GM21723 (cell line): Measurements from ENCODE around the gene CYP27C1.
"Not testable (repeated sequence)": the region's sequence is repeated elsewhere in the genome, so short reads cannot be mapped to it uniquely, and the experiment has no call there.

Experiments used
- ATAC-seq: cut with Tn5 transposase; IDR thresholded peaks from one replicate; pipeline ENCODE4 v1.9.1; 2021; ENCODE audit warnings: mild to moderate bottlenecking, moderate library complexity; ENCODE audit not compliant: unreplicated experiment

CYP27C1 gene

DNA sequence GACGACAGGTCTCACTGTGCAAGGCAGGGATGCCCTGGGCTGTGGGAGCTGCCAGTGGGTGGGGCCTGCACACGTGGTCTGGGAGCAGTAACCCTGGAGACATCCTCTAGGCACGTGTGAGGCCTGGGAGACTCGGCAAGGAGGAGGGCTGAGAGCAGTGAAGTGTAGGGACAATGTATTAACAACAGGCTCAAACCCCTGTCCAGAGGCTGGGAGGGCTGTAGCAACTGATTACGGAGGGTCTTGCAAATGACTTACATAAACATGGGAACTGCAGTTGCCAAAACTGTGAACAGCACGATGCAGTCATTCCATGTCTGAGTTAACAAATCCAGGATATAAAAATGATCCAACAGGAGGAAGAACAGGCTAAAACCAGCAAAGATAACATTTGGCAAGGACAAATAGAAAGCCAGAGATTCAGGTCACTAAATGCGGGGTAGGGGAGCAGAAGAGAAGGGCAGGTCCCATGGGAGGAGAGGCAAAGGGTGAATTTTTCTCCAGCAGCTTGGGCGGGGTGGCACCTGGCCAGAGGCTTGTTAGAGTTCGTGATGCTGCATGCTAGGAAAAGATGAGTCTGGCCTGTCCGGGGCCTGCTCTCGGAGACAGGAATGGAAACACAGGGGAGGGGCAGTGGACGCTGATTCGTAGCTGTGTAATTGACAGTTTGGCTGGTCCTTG lies 44.9 kb downstream of the CYP27C1 start:
- no peak for ATAC-seq

- no peak for ATAC-seq
Observed at GRCh38 chr2:127174640-127175039, 45.5 kb downstream of the CYP27C1 start.

GRCh38 chr2:127174136-127174535 lies 46.0 kb downstream of the CYP27C1 start:
- no peak for ATAC-seq

DNA sequence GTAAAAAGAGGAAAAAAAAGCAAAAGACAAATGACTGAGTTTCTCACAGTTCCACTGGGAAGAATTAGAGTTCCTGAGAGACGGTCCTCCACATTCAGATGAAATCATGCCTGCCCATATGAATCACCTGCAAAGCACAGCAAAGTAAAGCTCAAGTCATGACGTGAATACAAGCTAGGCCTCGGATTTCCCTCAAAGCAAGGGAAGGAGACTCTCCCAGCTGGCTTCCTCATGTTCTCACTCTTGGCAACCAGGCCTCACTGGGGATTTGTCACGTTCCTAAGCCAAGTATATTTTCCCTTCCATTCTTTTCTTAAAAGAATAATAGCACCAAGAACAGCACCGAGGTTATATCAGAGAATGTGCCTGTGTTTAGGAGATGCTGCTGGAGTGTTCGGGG lies 47.0 kb downstream of the CYP27C1 start:
- ATAC-seq, result no peak

DNA sequence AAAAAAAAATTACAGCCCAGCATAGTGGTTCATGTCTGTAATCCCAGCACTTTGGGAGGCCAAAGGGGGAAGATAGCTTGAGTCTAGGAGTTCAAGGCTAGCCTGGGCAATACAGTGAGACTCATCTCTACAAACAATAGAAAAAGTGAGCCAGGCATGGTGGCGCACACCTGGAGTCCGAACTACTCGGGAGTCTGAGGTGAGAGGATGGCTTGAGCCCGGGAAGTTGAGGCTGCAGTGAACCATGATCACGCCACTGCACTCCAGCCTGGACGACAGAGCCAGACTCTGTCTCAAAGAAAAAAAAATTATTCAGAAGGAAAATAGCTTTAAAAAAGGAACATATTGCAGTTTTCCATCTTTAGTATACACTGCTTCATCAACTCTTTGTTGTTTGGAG lies 47.8 kb downstream of the CYP27C1 start:
- ATAC-seq, result no peak

- ATAC-seq, result no peak
Observed at GRCh38 chr2:127170452-127171197, 49.5 kb downstream of the CYP27C1 start.

GRCh38 chr2:127170021-127170420 lies 50.1 kb downstream of the CYP27C1 start:
- ATAC-seq, result no peak

GRCh38 chr2:127169066-127169660 lies 50.9 kb downstream of the CYP27C1 start:
- no peak for ATAC-seq

DNA sequence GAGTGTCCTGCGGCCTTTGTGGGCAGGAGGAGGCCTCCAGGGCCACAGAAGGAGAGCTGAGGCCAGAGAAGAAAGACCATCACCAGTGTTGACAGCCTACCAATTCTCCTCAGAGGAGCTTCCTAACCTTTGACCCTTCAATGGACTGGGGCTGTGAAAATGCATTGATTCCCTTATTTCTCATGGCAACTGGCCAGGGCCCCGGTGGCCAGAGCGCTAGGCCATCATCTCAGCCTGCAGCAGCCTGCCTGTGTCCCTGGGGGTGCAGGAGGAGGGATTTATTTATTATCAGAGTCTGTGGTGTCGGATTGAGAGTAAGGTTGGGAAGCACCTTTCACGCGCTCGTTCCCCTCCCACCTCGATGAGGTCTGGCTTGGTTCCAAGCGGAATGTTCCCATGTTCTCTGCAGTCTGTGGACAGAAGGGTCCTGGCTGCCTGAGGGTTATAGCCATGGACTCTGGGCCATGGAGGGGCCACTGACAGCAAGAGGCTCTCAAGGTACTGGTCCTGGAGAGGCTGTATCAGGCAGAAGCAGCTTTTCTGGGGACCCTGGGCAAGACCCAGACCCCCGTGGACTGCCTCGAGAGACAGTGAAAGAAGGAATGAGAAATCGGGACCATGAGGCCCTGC lies 53.8 kb downstream of the CYP27C1 start:
- no peak for ATAC-seq

DNA sequence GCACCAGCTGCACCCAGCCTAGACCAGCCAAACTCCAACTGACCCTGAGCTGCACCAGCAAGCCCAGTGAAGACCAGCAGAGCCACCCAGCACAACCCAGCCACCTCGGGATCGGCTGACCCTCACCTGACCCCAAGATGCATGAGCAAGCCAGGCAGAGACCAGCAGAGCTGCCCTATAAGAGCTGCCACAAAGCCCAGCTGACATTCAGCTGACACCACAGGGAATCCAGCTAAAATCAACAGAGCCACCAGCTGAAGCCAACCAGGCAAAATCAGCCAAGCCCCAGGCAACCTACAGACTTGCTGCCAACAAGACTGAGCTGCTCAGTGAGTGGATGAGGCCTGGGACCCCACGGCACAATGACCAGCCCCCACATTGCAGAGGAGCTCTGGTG lies 54.6 kb downstream of the CYP27C1 start:
- no peak for ATAC-seq

DNA sequence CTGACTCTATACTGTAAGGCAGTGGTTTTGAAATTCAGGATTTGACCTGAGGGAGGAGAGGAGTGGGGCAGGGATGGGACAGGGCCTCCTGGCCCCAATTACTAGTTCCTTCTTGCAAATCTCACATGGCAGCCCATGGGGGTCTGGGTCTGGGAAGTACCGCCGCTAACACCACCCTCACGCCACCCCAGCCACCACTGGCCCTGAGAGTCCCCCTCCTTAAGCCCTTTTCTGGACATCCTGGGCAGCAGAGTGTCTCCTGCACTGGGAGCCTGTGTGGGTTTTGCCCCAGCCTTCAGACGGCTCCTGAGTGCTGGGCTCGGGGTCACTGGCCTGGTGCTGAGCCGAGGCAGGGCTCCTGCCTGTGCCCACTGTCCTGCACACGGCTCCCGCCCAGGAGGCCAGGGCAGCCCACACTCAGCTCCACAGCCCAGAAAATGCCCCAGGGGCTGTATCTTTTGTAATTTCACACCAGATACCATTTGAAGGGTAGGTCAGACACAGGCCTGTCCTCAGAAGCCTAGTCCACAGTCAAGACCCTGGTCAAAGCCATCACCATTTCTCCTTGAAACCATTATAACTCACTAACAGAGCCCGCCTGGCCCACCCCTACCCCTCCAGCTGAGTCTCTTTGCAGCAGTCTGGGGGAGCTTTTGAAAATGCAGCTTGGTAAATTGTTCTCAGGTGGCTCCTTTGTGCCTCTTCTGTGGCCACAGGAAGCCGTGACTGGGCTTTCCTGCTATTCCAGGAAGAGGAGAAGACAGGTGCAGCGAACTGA lies 55.1 kb downstream of the CYP27C1 start:
- ATAC-seq, result no peak

- no peak for ATAC-seq
Observed at GRCh38 chr2:127163921-127164320, 56.2 kb downstream of the CYP27C1 start.

DNA sequence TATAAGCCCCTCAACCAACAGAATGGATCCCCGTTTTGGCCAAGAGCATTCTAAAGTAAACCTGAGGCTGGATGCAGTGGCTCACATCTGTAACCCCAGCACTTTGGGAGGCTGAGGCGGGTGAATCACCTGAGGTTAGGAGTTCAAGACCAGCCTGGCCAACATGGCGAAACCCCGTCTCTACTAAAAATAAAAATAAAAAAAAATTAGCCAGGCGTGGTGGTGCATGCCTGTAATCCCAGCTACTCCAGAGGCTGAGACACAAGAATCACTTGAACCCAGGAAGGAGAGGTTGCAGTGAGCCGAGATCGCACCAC lies 57.1 kb downstream of the CYP27C1 start:
- ATAC-seq, result not testable (repeated sequence)

- no peak for ATAC-seq
Observed at GRCh38 chr2:127162261-127163089, 57.6 kb downstream of the CYP27C1 start.

GRCh38 chr2:127161176-127162136 lies 58.6 kb downstream of the CYP27C1 start:
- no peak for ATAC-seq

- ATAC-seq, result no peak
Observed at GRCh38 chr2:127160676-127161075, 59.4 kb downstream of the CYP27C1 start.

- ATAC-seq, result no peak
Observed at GRCh38 chr2:127159543-127159942, 60.6 kb downstream of the CYP27C1 start.

- peak; percentile 78 for ATAC-seq
Observed at GRCh38 chr2:127158614-127159290, 61.3 kb downstream of the CYP27C1 start.
